Middle frontal gyrus (tissue), 1 donor: Measurements from ENCODE around the gene ARHGAP32.

Source experiments
- DNase-seq: peaks from one replicate; pipeline ENCODE4 v3.0.0-alpha.2; 2015; ENCODE audit warnings: low spot score; ENCODE audit errors: extremely low spot score

ARHGAP32 gene

GRCh38 chr11:129192150-129192549, at the start of gene ARHGAP32:
TSS of gene ARHGAP32 (minus strand) at chr11:129192325. CDS start at chr11:129192198, 127 bp downstream.
- no peak for DNase-seq

- DNase-seq = no peak
Measured at GRCh38 chr11:129239207-129239606, 47.1 kb upstream of the ARHGAP32 start.

GRCh38 chr11:129237880-129238638, 45.9 kb upstream of the ARHGAP32 start:
- no peak for DNase-seq

GRCh38 chr11:129237456-129237855, 45.3 kb upstream of the ARHGAP32 start:
- DNase-seq = no peak

- DNase-seq = no peak
Measured at GRCh38 chr11:129236850-129237249, 44.7 kb upstream of the ARHGAP32 start.

- no peak for DNase-seq
Measured at GRCh38 chr11:129234978-129235377, 42.9 kb upstream of the ARHGAP32 start.

GRCh38 chr11:129230006-129230405, 37.9 kb upstream of the ARHGAP32 start:
- no peak for DNase-seq

- DNase-seq = no peak
Measured at GRCh38 chr11:129226207-129226798, 34.2 kb upstream of the ARHGAP32 start.

GRCh38 chr11:129225190-129225589, 33.1 kb upstream of the ARHGAP32 start:
- no peak for DNase-seq

- DNase-seq = no peak
Measured at GRCh38 chr11:129224538-129224937, 32.4 kb upstream of the ARHGAP32 start.

GRCh38 chr11:129223701-129224149, 31.6 kb upstream of the ARHGAP32 start:
- no peak for DNase-seq

- no peak for DNase-seq
Measured at GRCh38 chr11:129223260-129223659, 31.1 kb upstream of the ARHGAP32 start.

GRCh38 chr11:129222158-129222557, 30.0 kb upstream of the ARHGAP32 start:
- DNase-seq = no peak

GRCh38 chr11:129215506-129216245, 23.6 kb upstream of the ARHGAP32 start:
- no peak for DNase-seq

GRCh38 chr11:129214710-129215295, 22.7 kb upstream of the ARHGAP32 start:
- DNase-seq = no peak

GRCh38 chr11:129213261-129213660, 21.1 kb upstream of the ARHGAP32 start:
- no peak for DNase-seq

- DNase-seq = no peak
Measured at GRCh38 chr11:129211397-129211796, 19.3 kb upstream of the ARHGAP32 start.

- DNase-seq = no peak
Measured at GRCh38 chr11:129210831-129211181, 18.7 kb upstream of the ARHGAP32 start.

GRCh38 chr11:129209891-129210830, 18.0 kb upstream of the ARHGAP32 start:
- no peak for DNase-seq

- no peak for DNase-seq
Measured at GRCh38 chr11:129208863-129209262, 16.7 kb upstream of the ARHGAP32 start.
